DND-41 (cell line): ENCODE results near the gene PPM1D.

Source experiments
- ATAC-seq: fragments of 200-7000 bp; cut with Tn5 transposase; 3 replicates; pipeline ENCODE4 v1.9.1; 2021; ENCODE audit warnings: low read depth; ENCODE audit not compliant: insufficient read depth
- DNase-seq: peaks from one replicate; pipeline ENCODE4 v3.0.0-alpha.2; 2020
- H2AFZ ChIP-seq: 2 replicates; pipeline ENCODE4 v1.6.0; 2012; ENCODE audit warnings: low read depth, low read length
- H3K27ac ChIP-seq: 2 replicates; pipeline ENCODE4 v1.5.1; 2012; ENCODE audit warnings: low read length, inconsistent platforms
- H3K27me3 ChIP-seq: fragments of 200-600 bp; sonication (generic); 2 replicates; pipeline ENCODE4 v1.6.0; 2012; ENCODE audit warnings: low read length, mild to moderate bottlenecking, inconsistent platforms; ENCODE audit not compliant: insufficient read depth, poor library complexity
- H3K36me3 ChIP-seq: 2 replicates; pipeline ENCODE4 v1.5.1; 2012; ENCODE audit warnings: low read length, inconsistent platforms; ENCODE audit not compliant: insufficient read depth
- H3K4me1 ChIP-seq: 2 replicates; pipeline ENCODE4 v1.5.1; 2012; ENCODE audit warnings: mild to moderate bottlenecking, low read length; ENCODE audit not compliant: insufficient read depth
- H3K4me2 ChIP-seq: 2 replicates; pipeline ENCODE4 v1.6.0; 2012; ENCODE audit warnings: mild to moderate bottlenecking, moderate library complexity, low read length, inconsistent platforms; ENCODE audit not compliant: insufficient read depth
- H3K4me3 ChIP-seq, 2 experiments: fragments of 200-600 bp in 1 of 2; shearing (Covaris generic) in 1 of 2; 2 replicates each; pipeline ENCODE4 v1.5.1; 2012 to 2016; ENCODE audit warnings: inconsistent platforms in 2 of 2, low read length in 2 of 2, mild to moderate bottlenecking in 2 of 2, low read depth in 1 of 2, moderate library complexity in 1 of 2
- H3K79me2 ChIP-seq: 2 replicates; pipeline ENCODE4 v1.6.0; 2012; ENCODE audit warnings: low read length, inconsistent platforms; ENCODE audit not compliant: insufficient read depth
- H3K9ac ChIP-seq: 2 replicates; pipeline ENCODE4 v1.6.0; 2012; ENCODE audit warnings: low read depth, mild to moderate bottlenecking, inconsistent platforms, low read length, moderate library complexity
- H3K9me3 ChIP-seq: 2 replicates; pipeline ENCODE4 v1.5.1; 2012; ENCODE audit warnings: low read length, moderate library complexity, mild to moderate bottlenecking, inconsistent platforms; ENCODE audit not compliant: insufficient read depth, severe bottlenecking
- H4K20me1 ChIP-seq: 2 replicates; pipeline ENCODE4 v1.6.0; 2012; ENCODE audit warnings: low read length; ENCODE audit not compliant: insufficient read depth
- EZH2 ChIP-seq: IDR thresholded peaks from 3 replicates; pipeline ENCODE4 v1.6.1; 2012; ENCODE audit warnings: borderline replicate concordance, low read depth, mild to moderate bottlenecking, moderate library complexity, low read length, inconsistent platforms; ENCODE audit not compliant: severe bottlenecking
- TF ChIP-seq, protein P1 (sequence below): IDR thresholded peaks from 2 replicates; pipeline ENCODE4 v1.5.1; 2012; ENCODE audit warnings: borderline replicate concordance, low read length, moderate library complexity, mild to moderate bottlenecking; ENCODE audit not compliant: poor library complexity, severe bottlenecking; ENCODE audit errors: extremely low read depth

PPM1D gene

DNA sequence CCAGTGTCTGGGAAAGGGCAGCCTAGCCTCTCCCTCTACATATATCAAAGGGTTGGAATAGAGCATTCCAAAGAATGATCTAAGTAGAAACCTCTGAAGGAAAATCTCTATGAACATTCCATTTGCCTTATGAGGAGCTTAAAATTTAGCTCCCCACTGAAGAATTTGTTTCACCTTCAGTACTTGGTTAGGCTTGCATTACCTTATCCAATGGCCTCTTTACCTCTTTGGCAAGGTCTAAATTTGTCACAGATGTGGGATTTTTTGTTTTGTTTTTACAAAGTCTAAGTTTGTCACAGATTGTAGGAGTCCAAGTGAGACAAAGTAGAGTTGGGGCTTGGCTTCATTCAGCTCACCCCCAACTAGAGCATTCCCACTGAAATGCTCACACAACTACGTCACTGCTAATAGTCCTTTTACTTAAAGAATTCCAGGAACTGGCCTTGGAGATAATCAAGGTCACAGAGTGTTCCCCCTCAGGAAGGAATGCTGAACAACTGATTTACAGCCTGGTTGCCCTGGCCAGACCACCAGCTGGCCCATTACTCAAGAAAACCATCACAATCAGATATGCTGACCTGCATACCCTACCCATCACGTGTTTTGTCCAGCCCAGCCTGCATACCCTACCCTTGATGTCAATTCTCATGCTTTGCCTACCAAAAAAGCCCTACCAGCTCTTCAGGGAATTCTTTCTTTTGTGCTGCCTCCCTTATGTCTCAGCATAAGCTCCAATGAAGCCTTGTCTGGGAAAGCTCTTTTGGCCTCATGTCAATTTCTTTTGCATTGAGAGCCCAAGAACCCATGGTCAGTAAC, 26.5 kb upstream of the PPM1D start:
- no peak for ATAC-seq
- H3K4me2 ChIP-seq: no peak overlapping the region
- H3K27me3 ChIP-seq: peaks cover 3% of the 10 kb centered on the region
- no peak for TF ChIP-seq EZH2
- TF ChIP-seq, protein P1, sequence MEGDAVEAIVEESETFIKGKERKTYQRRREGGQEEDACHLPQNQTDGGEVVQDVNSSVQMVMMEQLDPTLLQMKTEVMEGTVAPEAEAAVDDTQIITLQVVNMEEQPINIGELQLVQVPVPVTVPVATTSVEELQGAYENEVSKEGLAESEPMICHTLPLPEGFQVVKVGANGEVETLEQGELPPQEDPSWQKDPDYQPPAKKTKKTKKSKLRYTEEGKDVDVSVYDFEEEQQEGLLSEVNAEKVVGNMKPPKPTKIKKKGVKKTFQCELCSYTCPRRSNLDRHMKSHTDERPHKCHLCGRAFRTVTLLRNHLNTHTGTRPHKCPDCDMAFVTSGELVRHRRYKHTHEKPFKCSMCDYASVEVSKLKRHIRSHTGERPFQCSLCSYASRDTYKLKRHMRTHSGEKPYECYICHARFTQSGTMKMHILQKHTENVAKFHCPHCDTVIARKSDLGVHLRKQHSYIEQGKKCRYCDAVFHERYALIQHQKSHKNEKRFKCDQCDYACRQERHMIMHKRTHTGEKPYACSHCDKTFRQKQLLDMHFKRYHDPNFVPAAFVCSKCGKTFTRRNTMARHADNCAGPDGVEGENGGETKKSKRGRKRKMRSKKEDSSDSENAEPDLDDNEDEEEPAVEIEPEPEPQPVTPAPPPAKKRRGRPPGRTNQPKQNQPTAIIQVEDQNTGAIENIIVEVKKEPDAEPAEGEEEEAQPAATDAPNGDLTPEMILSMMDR: no peak
- no peaks in the 10 kb centered on the region for H3K36me3 ChIP-seq
- H3K4me3 ChIP-seq: no peak overlapping the region
- no peaks in the 10 kb centered on the region for H4K20me1 ChIP-seq
- H3K79me2 ChIP-seq: no peaks in the 10 kb centered on the region
- H3K27ac ChIP-seq: no peak overlapping the region
- no peaks in the 10 kb centered on the region for H3K9me3 ChIP-seq
- no peak overlapping the region for H3K9ac ChIP-seq
- no peak overlapping the region for H2AFZ ChIP-seq
- no peaks in the 10 kb centered on the region for H3K4me1 ChIP-seq
- DNase-seq: no peak

DNA sequence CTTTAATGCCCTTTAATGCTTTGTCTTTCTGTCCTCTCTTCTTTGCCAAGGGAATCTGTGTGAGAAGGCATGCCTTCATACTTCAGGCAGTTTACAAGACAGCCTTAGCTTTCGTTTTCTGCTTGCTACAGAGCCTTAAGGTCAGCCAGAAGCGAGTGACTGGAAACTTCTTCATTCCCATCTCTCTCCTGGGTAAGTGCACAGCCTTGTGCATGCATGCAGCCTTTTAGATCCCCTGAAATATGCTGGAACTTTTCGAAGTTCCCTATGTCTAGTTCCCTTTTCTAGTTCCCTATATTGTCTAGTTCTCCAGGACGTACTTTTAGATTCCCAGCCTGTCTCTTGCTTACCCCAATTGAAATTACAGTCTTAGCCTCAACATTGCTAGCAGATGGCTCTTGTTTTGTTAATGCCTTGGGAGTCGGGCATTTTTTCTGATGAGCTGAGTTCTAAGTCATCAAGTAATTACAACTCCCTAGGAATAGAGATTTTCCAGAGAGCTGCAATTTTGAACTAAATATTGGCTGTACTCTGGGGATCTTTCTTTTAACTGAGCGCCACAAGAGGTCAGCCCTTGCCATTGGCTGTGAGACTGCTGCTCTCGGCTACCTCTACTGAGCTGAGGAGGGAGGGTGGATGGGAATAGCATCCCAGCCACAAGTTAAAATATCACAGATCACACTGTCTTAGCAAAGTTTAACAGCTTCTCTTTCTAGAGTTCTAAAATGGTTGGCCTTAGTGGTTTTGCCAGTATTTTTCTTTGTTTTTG, 22.7 kb upstream of the PPM1D start:
- Histone ChIP-seq H3K79me2 (no peaks in the 10 kb centered on the region), H3K9ac (no peak overlapping the region), H3K4me1 (no peaks in the 10 kb centered on the region), H3K9me3 (no peaks in the 10 kb centered on the region), H3K4me3 (no peak overlapping the region), H3K27ac (no peak overlapping the region), H3K4me2 (no peak overlapping the region), H2AFZ (no peak overlapping the region; the same call in 1 of the 2 replicates), H3K27me3 (no peaks in the 10 kb centered on the region), H4K20me1 (no peaks in the 10 kb centered on the region), H3K36me3 (no peaks in the 10 kb centered on the region)
- no peak for DNase-seq
- ATAC-seq: no peak
- TF ChIP-seq EZH2: no peak

DNA sequence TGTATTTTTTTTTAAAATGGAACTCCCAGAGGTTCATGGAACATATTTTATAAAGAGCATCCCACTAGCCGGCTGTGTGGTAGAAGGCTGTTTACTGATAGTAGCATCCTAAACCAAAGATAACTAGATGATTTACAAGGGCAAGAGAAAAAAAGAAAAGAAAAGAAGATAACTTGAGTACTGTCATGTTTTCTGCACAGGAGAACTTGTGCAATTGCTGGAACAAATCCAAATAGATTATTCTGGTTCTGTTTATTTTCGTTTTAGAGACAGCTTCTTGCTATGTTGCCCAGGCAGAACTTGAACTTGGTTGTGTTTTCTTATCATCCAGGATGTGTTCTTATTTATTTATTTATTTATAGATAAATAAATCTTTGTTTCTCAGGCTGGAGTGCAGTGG, 20.9 kb upstream of the PPM1D start:
- Histone ChIP-seq H3K27ac (no peak overlapping the region), H3K4me2 (no peak overlapping the region), H4K20me1 (no peaks in the 10 kb centered on the region), H3K36me3 (no peaks in the 10 kb centered on the region), H3K79me2 (no peaks in the 10 kb centered on the region), H3K9me3 (no peaks in the 10 kb centered on the region), H3K4me1 (no peaks in the 10 kb centered on the region), H3K27me3 (no peaks in the 10 kb centered on the region), H3K4me3 (no peak overlapping the region), H3K9ac (no peak overlapping the region), H2AFZ (no peak overlapping the region)
- DNase-seq: no peak
- ATAC-seq: no peak
- TF ChIP-seq, protein P1: no peak
- no peak for TF ChIP-seq EZH2

GRCh38 chr17:60579551-60579950, 20.4 kb upstream of the PPM1D start:
- no peaks in the 10 kb centered on the region for H3K79me2 ChIP-seq
- no peak overlapping the region for H3K9ac ChIP-seq
- no peak overlapping the region for H3K27ac ChIP-seq
- H3K4me1 ChIP-seq: no peaks in the 10 kb centered on the region
- no peak overlapping the region for H2AFZ ChIP-seq
- TF ChIP-seq, protein P1: no peak
- TF ChIP-seq EZH2: no peak
- H3K36me3 ChIP-seq: no peaks in the 10 kb centered on the region
- H4K20me1 ChIP-seq: no peaks in the 10 kb centered on the region
- no peak for ATAC-seq
- no peak overlapping the region for H3K4me3 ChIP-seq
- no peak for DNase-seq
- H3K27me3 ChIP-seq: no peaks in the 10 kb centered on the region
- H3K4me2 ChIP-seq: no peak overlapping the region
- H3K9me3 ChIP-seq: no peaks in the 10 kb centered on the region
